ENCODE results near the gene GPR171. TPM values are rescaled to one million over a fixed set of nuclear protein-coding genes. Genes with fewer than 3 reads are reported as not detected.
A peak's percentile ranks its signal among the peaks of the same experiment; 100 is the strongest.

Gene GPR171
- total RNA-seq, 4 donors from 2014 or later: 0.59 to 2.7 (median 2.1) TPM

DNA sequence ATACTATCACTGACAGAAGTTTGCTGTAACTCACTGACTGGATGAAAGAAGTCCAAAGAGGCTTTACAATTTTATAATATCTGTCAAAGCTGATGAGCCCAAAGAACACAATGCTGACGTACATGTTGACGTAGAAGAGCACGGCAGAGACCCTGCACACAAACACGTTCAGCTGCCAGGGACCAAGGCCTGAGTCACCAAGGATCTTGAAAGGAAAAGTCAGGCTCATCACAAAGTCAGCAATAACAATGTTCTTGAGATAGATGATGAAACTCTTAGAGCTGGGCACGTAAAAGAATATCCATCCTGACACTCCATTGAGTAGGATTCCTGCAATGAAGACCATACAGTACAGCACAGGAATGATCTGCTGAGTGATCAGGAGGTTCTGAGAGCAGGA, 10.9 kb upstream of the GPR171 start:
- Histone ChIP-seq H3K4me1 (peaks cover 0 to 1% (median 0%) of the 10 kb centered on the region in 3 donors), H3K27ac (peak overlapping the region in 1 of 4 donors; percentile 52), H3K36me3 (no peaks in the 10 kb centered on the region), H3K27me3 (peaks cover 0 to 3% (median 0%) of the 10 kb centered on the region in 4 donors), H3K4me3 (no peak overlapping the region), H3K9me3 (no peaks in the 10 kb centered on the region)
- WGBS, 2 donors: 71 to 83% methylated on average over 5 of the region's 5 CpGs
- DNase-seq: no peak
- TF ChIP-seq, protein P1, sequence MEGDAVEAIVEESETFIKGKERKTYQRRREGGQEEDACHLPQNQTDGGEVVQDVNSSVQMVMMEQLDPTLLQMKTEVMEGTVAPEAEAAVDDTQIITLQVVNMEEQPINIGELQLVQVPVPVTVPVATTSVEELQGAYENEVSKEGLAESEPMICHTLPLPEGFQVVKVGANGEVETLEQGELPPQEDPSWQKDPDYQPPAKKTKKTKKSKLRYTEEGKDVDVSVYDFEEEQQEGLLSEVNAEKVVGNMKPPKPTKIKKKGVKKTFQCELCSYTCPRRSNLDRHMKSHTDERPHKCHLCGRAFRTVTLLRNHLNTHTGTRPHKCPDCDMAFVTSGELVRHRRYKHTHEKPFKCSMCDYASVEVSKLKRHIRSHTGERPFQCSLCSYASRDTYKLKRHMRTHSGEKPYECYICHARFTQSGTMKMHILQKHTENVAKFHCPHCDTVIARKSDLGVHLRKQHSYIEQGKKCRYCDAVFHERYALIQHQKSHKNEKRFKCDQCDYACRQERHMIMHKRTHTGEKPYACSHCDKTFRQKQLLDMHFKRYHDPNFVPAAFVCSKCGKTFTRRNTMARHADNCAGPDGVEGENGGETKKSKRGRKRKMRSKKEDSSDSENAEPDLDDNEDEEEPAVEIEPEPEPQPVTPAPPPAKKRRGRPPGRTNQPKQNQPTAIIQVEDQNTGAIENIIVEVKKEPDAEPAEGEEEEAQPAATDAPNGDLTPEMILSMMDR (IDR thresholded peaks at IDR 0.05): no peak
- no peak for TF ChIP-seq POLR2A (IDR thresholded peaks at IDR 0.05)
- intact Hi-C loops (cut with DNase I): no loop called here

DNA sequence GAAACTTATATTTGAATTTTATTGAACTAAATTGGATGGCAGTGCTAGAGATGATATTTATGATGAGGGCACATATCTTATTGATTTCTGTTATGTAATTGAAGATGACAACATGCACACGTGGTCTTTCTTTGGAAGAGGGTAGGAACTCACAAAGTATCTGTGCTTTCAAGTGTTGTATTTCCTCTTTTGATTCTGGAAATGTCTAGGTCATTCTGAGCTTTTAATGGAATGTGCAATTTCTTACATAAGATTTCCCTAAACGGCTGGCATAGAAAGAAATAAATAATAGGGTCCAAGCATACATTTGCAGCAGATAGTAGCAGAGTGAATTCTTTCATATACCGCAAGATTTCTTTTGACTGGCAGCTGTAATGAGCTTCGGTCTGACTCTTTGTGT, 10.1 kb upstream of the GPR171 start:
- Histone ChIP-seq H3K27me3 (peaks cover 0 to 3% (median 0%) of the 10 kb centered on the region in 4 donors), H3K27ac (no peak overlapping the region), H3K36me3 (no peaks in the 10 kb centered on the region), H3K4me1 (no peaks in the 10 kb centered on the region), H3K4me3 (no peak overlapping the region), H3K9me3 (no peaks in the 10 kb centered on the region)
- WGBS, 2 donors: 67 to 75% methylated on average over 4 of the region's 4 CpGs
- TF ChIP-seq, protein P1 (IDR thresholded peaks at IDR 0.05): no peak
- no peak for TF ChIP-seq POLR2A (IDR thresholded peaks at IDR 0.05)
- no peak for DNase-seq
- intact Hi-C loops (cut with DNase I): no loop called here

DNA sequence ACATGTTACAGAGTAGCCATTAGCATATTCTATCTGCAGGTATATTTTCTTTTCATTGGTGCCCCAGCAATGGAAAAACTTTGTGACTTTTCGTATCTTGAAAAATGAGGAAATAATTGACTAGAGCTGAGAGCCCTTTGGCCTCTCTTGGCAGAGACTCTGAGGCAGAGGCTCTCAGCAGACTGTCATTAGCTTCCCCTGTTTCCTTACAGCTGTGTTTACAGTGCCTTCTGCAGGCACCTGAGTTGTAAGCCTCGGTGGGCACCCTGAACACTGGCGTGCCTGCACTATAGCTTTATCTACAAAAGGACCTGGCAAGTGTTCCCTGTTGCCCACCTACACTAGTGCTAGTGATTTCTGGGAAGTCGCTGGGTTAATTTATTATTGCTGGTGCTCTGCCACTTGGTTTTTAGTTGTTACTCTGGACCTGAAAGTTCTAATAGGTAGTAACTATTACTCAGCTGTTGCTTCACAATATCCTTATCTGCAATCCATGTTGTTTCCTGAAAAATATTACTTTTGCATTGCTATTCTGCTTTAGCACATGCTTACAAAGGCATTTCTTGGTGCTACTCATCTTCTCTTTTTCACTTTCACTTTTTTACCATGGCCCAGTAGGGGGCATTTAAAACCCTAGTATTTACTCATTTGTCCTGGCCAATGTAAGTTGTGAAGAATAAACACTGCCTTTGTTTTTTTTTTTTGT, 7.8 kb upstream of the GPR171 start:
- no peaks in the 10 kb centered on the region for H3K4me1 ChIP-seq
- H3K9me3 ChIP-seq: no peaks in the 10 kb centered on the region
- H3K36me3 ChIP-seq: no peaks in the 10 kb centered on the region
- no peaks in the 10 kb centered on the region for H3K27me3 ChIP-seq
- no peak for TF ChIP-seq POLR2A (IDR thresholded peaks at IDR 0.05)
- TF ChIP-seq, protein P1 (IDR thresholded peaks at IDR 0.05): no peak
- no peak overlapping the region for H3K4me3 ChIP-seq
- no peak for DNase-seq
- 60 to 74% methylated on average over 4 of the region's 4 CpGs for WGBS, 2 donors
- no peak overlapping the region for H3K27ac ChIP-seq
- intact Hi-C loops (cut with DNase I): no loop called here

DNA sequence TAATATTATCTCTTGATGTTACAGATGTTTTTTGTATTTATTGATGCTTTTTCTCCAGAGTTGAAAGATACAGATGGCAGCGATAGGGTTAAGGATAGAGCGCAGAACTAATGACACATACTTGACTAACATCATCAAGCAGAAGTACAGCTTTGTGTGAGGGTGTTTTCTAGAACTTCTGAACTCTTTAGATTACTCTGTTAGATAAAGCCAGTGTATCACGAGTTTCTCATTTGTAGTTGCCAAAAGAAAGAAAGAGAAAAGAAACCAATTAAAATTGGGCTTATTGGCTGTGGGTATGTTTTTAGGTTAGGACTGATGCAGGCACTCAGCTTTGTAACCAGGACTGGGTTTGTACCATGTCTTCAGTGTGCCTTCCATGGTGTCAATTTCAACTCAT, 6.6 kb upstream of the GPR171 start:
- no peaks in the 10 kb centered on the region for H3K27me3 ChIP-seq
- TF ChIP-seq, protein P1 (IDR thresholded peaks at IDR 0.05): no peak
- no peak for TF ChIP-seq POLR2A (IDR thresholded peaks at IDR 0.05)
- H3K4me3 ChIP-seq: no peak overlapping the region
- no peak for DNase-seq
- H3K9me3 ChIP-seq: no peaks in the 10 kb centered on the region
- no peak overlapping the region for H3K27ac ChIP-seq
- 74 to 80% methylated on average over 3 of the region's 3 CpGs for WGBS, 2 donors
- H3K4me1 ChIP-seq: no peaks in the 10 kb centered on the region
- H3K36me3 ChIP-seq: no peaks in the 10 kb centered on the region
- intact Hi-C loops (cut with DNase I): no loop called here

DNA sequence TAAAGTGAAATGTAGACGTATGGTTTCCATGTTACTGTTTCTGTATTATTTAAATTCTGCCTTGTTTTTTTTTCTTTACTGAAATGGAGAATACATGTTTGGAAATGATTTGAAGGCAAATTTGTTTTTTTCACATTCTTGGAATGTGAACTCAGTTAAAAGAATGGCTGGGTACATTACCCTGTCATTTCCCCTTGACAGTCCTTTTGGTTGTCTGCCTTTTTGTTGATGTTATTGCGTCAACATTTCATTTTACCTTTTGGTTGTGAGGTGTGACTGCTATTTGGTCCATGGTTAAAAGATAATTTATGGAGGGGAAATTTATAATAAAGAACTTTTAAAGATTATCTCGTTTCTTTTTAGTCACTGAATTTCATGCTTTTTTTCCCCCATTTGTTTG, 3.2 kb upstream of the GPR171 start:
- no peaks in the 10 kb centered on the region for H3K27me3 ChIP-seq
- H3K4me3 ChIP-seq: no peak overlapping the region
- intact Hi-C loops (cut with DNase I): no loop called here
- H3K4me1 ChIP-seq: no peaks in the 10 kb centered on the region
- 73 to 81% methylated on average over 3 of the region's 3 CpGs for WGBS, 2 donors
- no peak for DNase-seq
- no peak overlapping the region for H3K27ac ChIP-seq
- no peaks in the 10 kb centered on the region for H3K36me3 ChIP-seq
- TF ChIP-seq, protein P1 (IDR thresholded peaks at IDR 0.05): no peak
- H3K9me3 ChIP-seq: no peaks in the 10 kb centered on the region

Data from esophagus squamous epithelium (tissue), 5 donors.